Type B pancreatic cell (in vitro differentiated cells): Measurements from ENCODE around the gene BBLN. TPM values are rescaled to one million over a fixed set of nuclear protein-coding genes. Genes with fewer than 3 reads are reported as not detected.
"Not testable (repeated sequence)": the region's sequence is repeated elsewhere in the genome, so short reads cannot be mapped to it uniquely, and the experiment has no call there.

Source experiments
- DNase-seq: peaks from one replicate; pipeline ENCODE4 v3.0.0; 2021; ENCODE audit warnings: mixed read lengths; ENCODE audit not compliant: unreplicated experiment; ENCODE audit errors: extremely low spot score
- H3K27ac Mint-ChIP-seq: 2 replicates; pipeline ENCODE4 v1.8.0; 2021; ENCODE audit warnings: mild to moderate bottlenecking, mixed read lengths
- H3K27me3 Mint-ChIP-seq: 2 replicates; pipeline ENCODE4 v1.8.0; 2021; ENCODE audit warnings: mixed read lengths
- H3K36me3 Mint-ChIP-seq: 2 replicates; pipeline ENCODE4 v1.8.0; 2021; ENCODE audit warnings: mixed read lengths
- H3K4me1 Mint-ChIP-seq: one replicate; pipeline ENCODE4 v1.8.0; 2021; ENCODE audit warnings: mixed read lengths; ENCODE audit not compliant: unreplicated experiment
- H3K4me3 Mint-ChIP-seq: 2 replicates; pipeline ENCODE4 v1.8.0; 2021; ENCODE audit warnings: mild to moderate bottlenecking, mixed read lengths
- H3K9me3 Mint-ChIP-seq: 2 replicates; pipeline ENCODE4 v1.8.0; 2021; ENCODE audit warnings: mixed read lengths
- total RNA-seq: library from RNA; stranded (reverse); gene quantifications from 2 replicates; pipeline ENCODE4 v1.2.1, GENCODE V29; 2021; ENCODE audit warnings: low replicate concordance
- TF ChIP-seq, protein P1 (sequence below): fragments of 200-600 bp; sonication (generic); conservative IDR thresholded peaks from 2 replicates; pipeline ENCODE4 v1.5.0; 2021; ENCODE audit warnings: antibody characterized with exemption, mild to moderate bottlenecking

BBLN gene
- total RNA-seq, 1 donor from 2014 or later: 108 TPM

- peak overlapping the region; percentile 99 for H3K4me3 Mint-ChIP-seq
- peak overlapping the region; percentile 99 for H3K27ac Mint-ChIP-seq
- no peaks in the 10 kb centered on the region for H3K9me3 Mint-ChIP-seq
- TF ChIP-seq, protein P1, sequence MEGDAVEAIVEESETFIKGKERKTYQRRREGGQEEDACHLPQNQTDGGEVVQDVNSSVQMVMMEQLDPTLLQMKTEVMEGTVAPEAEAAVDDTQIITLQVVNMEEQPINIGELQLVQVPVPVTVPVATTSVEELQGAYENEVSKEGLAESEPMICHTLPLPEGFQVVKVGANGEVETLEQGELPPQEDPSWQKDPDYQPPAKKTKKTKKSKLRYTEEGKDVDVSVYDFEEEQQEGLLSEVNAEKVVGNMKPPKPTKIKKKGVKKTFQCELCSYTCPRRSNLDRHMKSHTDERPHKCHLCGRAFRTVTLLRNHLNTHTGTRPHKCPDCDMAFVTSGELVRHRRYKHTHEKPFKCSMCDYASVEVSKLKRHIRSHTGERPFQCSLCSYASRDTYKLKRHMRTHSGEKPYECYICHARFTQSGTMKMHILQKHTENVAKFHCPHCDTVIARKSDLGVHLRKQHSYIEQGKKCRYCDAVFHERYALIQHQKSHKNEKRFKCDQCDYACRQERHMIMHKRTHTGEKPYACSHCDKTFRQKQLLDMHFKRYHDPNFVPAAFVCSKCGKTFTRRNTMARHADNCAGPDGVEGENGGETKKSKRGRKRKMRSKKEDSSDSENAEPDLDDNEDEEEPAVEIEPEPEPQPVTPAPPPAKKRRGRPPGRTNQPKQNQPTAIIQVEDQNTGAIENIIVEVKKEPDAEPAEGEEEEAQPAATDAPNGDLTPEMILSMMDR: no peak
- peaks cover 3% of the 10 kb centered on the region for H3K27me3 Mint-ChIP-seq
- H3K4me1 Mint-ChIP-seq: peaks cover 35% of the 10 kb centered on the region
- DNase-seq: peak; percentile 88
- no peaks in the 10 kb centered on the region for H3K36me3 Mint-ChIP-seq
These were observed 31.9 kb upstream of the BBLN start for GRCh38 chr9:128127990-128128835.

- Mint-ChIP-seq H3K4me1 (peaks cover 38% of the 10 kb centered on the region), H3K4me3 (peak overlapping the region; percentile 99), H3K27me3 (peaks cover 5% of the 10 kb centered on the region), H3K36me3 (no peaks in the 10 kb centered on the region), H3K27ac (peak overlapping the region; percentile 99), H3K9me3 (no peaks in the 10 kb centered on the region)
- TF ChIP-seq, protein P1: no peak
- DNase-seq: no peak
These were observed 31.1 kb upstream of the BBLN start for GRCh38 chr9:128128836-128129590.

- Mint-ChIP-seq H3K27ac (peak overlapping the region; percentile 70), H3K4me1 (peaks cover 40% of the 10 kb centered on the region), H3K4me3 (peak overlapping the region; percentile 99)
- TF ChIP-seq, protein P1: peak; percentile 69
- H3K27me3 Mint-ChIP-seq, H3K36me3 Mint-ChIP-seq, H3K9me3 Mint-ChIP-seq, DNase-seq: not testable (repeated sequence)
These were observed 30.0 kb upstream of the BBLN start for GRCh38 chr9:128129976-128130590.

DNA sequence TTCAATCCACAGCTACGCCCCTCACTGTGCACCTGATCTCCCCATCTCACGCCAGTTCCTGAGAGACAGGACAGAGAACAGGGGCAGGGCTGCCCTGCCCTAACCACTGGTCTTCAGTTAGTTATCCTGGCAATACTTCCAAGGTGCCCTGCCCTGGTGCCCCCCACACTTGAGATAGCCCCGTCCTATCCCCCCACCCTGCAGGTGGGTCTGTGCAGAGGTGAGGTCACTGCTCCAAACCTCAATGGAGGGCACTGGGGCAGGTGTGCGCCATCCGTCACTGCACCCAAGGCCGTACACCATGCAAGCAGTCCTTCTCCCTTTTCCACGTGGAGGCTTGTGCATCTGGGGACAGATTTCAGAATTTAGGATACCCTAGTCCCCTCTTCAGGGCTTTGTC lies 29.4 kb upstream of the BBLN start:
- H3K27me3 Mint-ChIP-seq, DNase-seq, H3K9me3 Mint-ChIP-seq, H3K27ac Mint-ChIP-seq, H3K36me3 Mint-ChIP-seq: not testable (repeated sequence)
- Mint-ChIP-seq H3K4me1 (peaks cover 45% of the 10 kb centered on the region), H3K4me3 (peak overlapping the region; percentile 36)

DNA sequence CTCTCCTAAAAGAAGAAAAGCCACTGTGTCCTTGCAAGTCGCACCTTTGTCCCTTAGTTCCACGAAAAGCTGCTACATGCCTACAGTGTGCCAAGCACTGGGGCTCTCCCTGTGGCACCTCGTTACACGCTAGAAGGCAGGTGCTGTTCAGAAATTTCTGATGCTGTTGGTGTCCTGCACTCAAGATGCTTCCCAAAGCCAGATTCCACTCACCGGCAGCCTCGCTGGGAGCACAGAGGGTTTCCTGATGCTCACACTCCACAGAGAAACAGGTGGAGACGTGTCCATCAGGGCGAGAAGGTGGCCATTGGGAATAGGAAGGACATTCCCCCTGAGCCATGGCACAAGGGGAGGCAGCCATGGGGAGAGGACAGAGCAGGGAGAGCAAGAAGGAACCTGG lies 28.7 kb upstream of the BBLN start:
- H3K27me3 Mint-ChIP-seq, H3K4me3 Mint-ChIP-seq, DNase-seq, H3K9me3 Mint-ChIP-seq, H3K36me3 Mint-ChIP-seq: not testable (repeated sequence)
- peaks cover 40% of the 10 kb centered on the region for H3K4me1 Mint-ChIP-seq
- peak overlapping the region; percentile 71 for H3K27ac Mint-ChIP-seq

DNA sequence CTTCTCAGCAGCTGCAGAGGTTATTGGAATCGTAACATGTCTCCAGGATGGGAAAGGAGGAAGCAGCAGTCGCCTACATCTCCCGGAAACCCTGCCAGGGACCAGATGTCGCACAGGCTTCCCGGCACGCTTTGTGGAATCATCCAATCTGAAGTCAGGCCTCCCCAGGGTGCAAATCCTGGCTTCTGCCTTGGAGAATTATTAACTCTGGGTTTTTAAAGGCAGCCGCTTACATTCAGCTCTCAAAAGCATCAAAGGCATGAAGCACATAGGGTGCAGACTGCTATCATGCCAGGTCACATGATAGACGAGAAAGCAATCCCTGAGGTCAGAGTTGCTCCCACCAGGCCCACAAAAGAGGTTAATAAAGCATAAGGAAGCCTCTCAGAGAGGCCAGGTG lies 27.9 kb upstream of the BBLN start:
- H3K27ac Mint-ChIP-seq: peak overlapping the region; percentile 71
- not testable (repeated sequence) for H3K27me3 Mint-ChIP-seq, H3K9me3 Mint-ChIP-seq, DNase-seq, H3K36me3 Mint-ChIP-seq
- H3K4me3 Mint-ChIP-seq: peak overlapping the region; percentile 47
- H3K4me1 Mint-ChIP-seq: peaks cover 42% of the 10 kb centered on the region

- not testable (repeated sequence) for H3K4me3 Mint-ChIP-seq, H3K27me3 Mint-ChIP-seq, H3K9me3 Mint-ChIP-seq, H3K36me3 Mint-ChIP-seq, H3K27ac Mint-ChIP-seq, DNase-seq
- H3K4me1 Mint-ChIP-seq: peaks cover 41% of the 10 kb centered on the region
These were observed 24.5 kb upstream of the BBLN start for GRCh38 chr9:128135561-128135960.
